Skeletal muscle tissue (tissue), 4 donors: Measurements from ENCODE around the gene TYR. TPM values are rescaled to one million over a fixed set of nuclear protein-coding genes. Genes with fewer than 3 reads are reported as not detected.
"Not testable (repeated sequence)": the region's sequence is repeated elsewhere in the genome, so short reads cannot be mapped to it uniquely, and the experiment has no call there.

Source experiments
- H3K27ac ChIP-seq: one replicate; pipeline ENCODE4 v1.7.0; 2013; ENCODE audit warnings: mild to moderate bottlenecking, low read depth, low read length, inconsistent platforms
- H3K27me3 ChIP-seq, 3 donors: one replicate each; pipeline ENCODE4 v1.7.0; 2013; ENCODE audit warnings: low read length in 3 of 3; ENCODE audit not compliant: control insufficient read depth in 3 of 3, insufficient read depth in 3 of 3
- H3K36me3 ChIP-seq, 3 donors: one replicate each; pipeline ENCODE4 v1.7.0; 2013; ENCODE audit warnings: low read length in 3 of 3; ENCODE audit not compliant: control insufficient read depth in 3 of 3, insufficient read depth in 3 of 3
- H3K4me1 ChIP-seq, 3 donors: one replicate each; pipeline ENCODE4 v1.7.0; 2013; ENCODE audit warnings: low read length in 3 of 3, mild to moderate bottlenecking in 3 of 3; ENCODE audit not compliant: control insufficient read depth in 3 of 3, insufficient read depth in 3 of 3
- H3K4me3 ChIP-seq, 3 donors: one replicate each; pipeline ENCODE4 v1.7.0; 2013; ENCODE audit warnings: low read length in 3 of 3
- H3K9ac ChIP-seq, 3 donors: one replicate each; pipeline ENCODE4 v1.7.0; 2013; ENCODE audit warnings: low read length in 3 of 3, mild to moderate bottlenecking in 3 of 3, moderate library complexity in 2 of 3, low read depth in 1 of 3
- H3K9me3 ChIP-seq, 3 donors: one replicate each; pipeline ENCODE4 v1.7.0; 2013; ENCODE audit warnings: low read length in 3 of 3; ENCODE audit not compliant: control insufficient read depth in 3 of 3
- total RNA-seq: library from RNA; depleted of rRNA; stranded (reverse); fragments of >200 nt; gene quantifications from one replicate; pipeline ENCODE4 v1.2.3, GENCODE V29; 2014
- donor health status: Osteomylitis.

The TYR gene
- total RNA-seq, 1 donor from 2014 or later = not detected

- Histone ChIP-seq H3K27ac (no peak overlapping the region), H3K9ac (no peak overlapping the region), H3K36me3 (no peaks in the 10 kb centered on the region), H3K4me1 (no peaks in the 10 kb centered on the region), H3K4me3 (no peak overlapping the region), H3K9me3 (no peaks in the 10 kb centered on the region), H3K27me3 (no peaks in the 10 kb centered on the region)
Measured at GRCh38 chr11:89182773-89183518, 5.3 kb downstream of the TYR start.

GRCh38 chr11:89184021-89184420, 6.3 kb downstream of the TYR start:
- no peak overlapping the region for H3K4me3 ChIP-seq
- H3K4me1 ChIP-seq = no peaks in the 10 kb centered on the region
- H3K27me3 ChIP-seq = no peaks in the 10 kb centered on the region
- H3K36me3 ChIP-seq = no peaks in the 10 kb centered on the region
- no peak overlapping the region for H3K9ac ChIP-seq
- H3K9me3 ChIP-seq = no peaks in the 10 kb centered on the region
- H3K27ac ChIP-seq = no peak overlapping the region

- Histone ChIP-seq H3K27me3 (no peaks in the 10 kb centered on the region), H3K27ac (no peak overlapping the region), H3K9me3 (no peaks in the 10 kb centered on the region), H3K36me3 (no peaks in the 10 kb centered on the region), H3K9ac (no peak overlapping the region), H3K4me1 (no peaks in the 10 kb centered on the region), H3K4me3 (no peak overlapping the region)
Measured at GRCh38 chr11:89189776-89190175, 12.1 kb downstream of the TYR start.

- no peak overlapping the region for H3K27ac ChIP-seq
- H3K4me1 ChIP-seq = no peaks in the 10 kb centered on the region
- no peak overlapping the region for H3K9ac ChIP-seq
- H3K36me3 ChIP-seq = no peaks in the 10 kb centered on the region
- H3K4me3 ChIP-seq = no peak overlapping the region
- H3K27me3 ChIP-seq = no peaks in the 10 kb centered on the region
- no peaks in the 10 kb centered on the region for H3K9me3 ChIP-seq
Measured at GRCh38 chr11:89201138-89201537, 23.5 kb downstream of the TYR start.

DNA sequence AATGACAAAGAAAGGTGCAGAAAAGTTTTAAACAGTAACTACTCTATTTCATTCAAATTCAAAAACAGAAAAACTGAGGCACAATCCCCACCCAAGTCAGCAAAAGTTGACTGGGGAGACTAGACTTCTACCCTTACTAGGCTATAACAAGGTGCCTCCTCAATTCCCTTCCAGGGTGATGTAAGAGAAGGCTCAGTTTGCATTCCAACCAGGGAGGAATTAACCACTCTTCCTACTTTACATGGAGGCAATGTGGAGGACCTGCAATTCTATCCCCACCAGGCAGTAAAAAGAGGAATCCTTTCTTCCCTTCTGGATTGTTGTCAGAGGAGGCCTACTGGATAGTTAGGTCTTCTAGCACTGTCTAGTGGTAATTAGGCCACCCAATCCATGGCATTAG, 26.1 kb downstream of the TYR start:
- Histone ChIP-seq H3K27me3 (no peaks in the 10 kb centered on the region), H3K4me3 (no peak overlapping the region), H3K9ac (no peak overlapping the region), H3K27ac (no peak overlapping the region), H3K9me3 (no peaks in the 10 kb centered on the region), H3K4me1 (no peaks in the 10 kb centered on the region), H3K36me3 (no peaks in the 10 kb centered on the region)

DNA sequence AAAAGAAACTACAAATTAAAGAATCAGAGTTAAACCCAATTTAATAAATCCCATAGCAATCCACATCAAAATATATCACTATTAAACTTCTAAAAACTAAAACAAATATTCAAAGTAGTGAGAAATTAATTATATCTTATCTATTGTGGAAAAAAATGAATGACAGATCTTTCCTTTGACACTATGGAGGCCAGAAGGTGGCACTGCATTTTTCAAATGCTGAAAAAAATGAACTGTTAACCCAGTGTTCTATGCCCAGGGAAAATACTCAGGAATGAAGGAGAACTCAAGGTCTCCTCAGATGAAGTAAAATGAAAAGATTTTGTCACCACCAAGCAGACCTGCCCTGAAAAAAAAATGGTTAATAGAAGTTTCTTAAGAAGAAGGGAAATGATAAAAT, 27.7 kb downstream of the TYR start:
- Histone ChIP-seq H3K27me3 (no peaks in the 10 kb centered on the region), H3K9ac (no peak overlapping the region), H3K36me3 (no peaks in the 10 kb centered on the region), H3K9me3 (no peaks in the 10 kb centered on the region), H3K4me3 (no peak overlapping the region), H3K27ac (no peak overlapping the region), H3K4me1 (no peaks in the 10 kb centered on the region)

DNA sequence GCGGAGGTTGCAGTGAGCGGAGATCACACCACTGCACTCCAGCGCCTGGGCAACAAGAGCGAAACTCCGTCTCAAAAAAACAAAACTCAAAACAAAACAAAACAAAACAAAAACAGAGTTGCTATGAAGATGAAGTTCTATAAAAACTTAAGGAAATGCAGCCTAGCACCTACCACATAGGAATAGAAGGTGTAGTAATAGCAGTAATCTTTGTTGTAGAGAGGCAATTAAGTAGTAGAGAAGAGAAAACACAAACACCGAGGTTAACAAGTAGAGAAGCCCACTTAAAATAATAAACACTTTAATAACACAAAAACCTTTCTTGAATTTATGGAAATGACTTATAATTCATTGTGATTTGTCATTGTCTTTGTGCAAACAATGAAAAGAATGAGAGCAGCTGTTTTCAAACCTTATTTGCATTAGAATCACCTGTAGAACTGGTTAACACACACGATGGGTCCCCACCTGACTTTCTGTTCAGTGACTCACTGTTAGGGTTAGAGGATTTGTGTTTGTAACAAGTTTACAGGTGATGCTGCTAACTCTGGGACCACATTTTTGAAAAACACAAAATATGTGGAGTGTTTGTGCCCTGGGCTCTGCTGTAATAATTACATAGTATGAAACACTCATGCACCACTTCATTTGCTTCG, 43.1 kb downstream of the TYR start:
- H3K36me3 ChIP-seq = no peaks in the 10 kb centered on the region
- H3K9ac ChIP-seq = no peak overlapping the region
- no peak overlapping the region for H3K4me3 ChIP-seq
- no peaks in the 10 kb centered on the region for H3K9me3 ChIP-seq
- no peaks in the 10 kb centered on the region for H3K4me1 ChIP-seq
- H3K27me3 ChIP-seq = no peaks in the 10 kb centered on the region
- H3K27ac ChIP-seq = no peak overlapping the region

- Histone ChIP-seq H3K27me3 (no peaks in the 10 kb centered on the region), H3K27ac (no peak overlapping the region)
Measured at GRCh38 chr11:89235083-89235482, 57.4 kb downstream of the TYR start.

GRCh38 chr11:89235976-89236375, 58.3 kb downstream of the TYR start:
- Histone ChIP-seq H3K9ac (no peak overlapping the region), H3K27ac (no peak overlapping the region), H3K4me3 (no peak overlapping the region), H3K27me3 (no peaks in the 10 kb centered on the region), H3K9me3 (no peaks in the 10 kb centered on the region), H3K4me1 (no peaks in the 10 kb centered on the region), H3K36me3 (no peaks in the 10 kb centered on the region)

More at GRCh38 chr11:89235083-89235482, 57.4 kb downstream of the TYR start:
- Histone ChIP-seq H3K9ac (no peak overlapping the region), H3K36me3 (no peaks in the 10 kb centered on the region), H3K4me1 (no peaks in the 10 kb centered on the region), H3K4me3 (no peak overlapping the region), H3K9me3 (no peaks in the 10 kb centered on the region)

DNA sequence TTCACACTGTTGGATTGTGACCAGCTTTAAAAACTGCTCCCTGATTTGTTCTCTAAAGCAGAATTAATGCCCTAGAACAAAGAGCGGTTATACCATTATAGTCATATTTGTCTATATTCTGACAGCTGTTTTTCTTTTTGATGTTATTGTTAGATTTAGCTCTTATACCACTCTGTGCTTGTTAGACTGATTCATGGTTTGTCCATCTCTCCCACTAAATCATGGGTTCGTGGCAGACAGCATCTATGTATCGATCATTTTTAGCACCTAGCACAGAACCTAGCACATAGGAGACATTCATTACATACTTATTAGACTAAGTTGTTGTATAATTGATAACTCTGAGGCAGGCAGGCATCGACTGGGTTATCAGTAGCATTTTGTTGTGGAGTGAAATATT, 69.3 kb downstream of the TYR start:
- not testable (repeated sequence) for H3K4me3 ChIP-seq, H3K9ac ChIP-seq, H3K4me1 ChIP-seq, H3K9me3 ChIP-seq, H3K27me3 ChIP-seq, H3K27ac ChIP-seq, H3K36me3 ChIP-seq
